Measurements from ENCODE around the gene TMEM225. TPM values are rescaled to one million over a fixed set of nuclear protein-coding genes. Genes with fewer than 3 reads are reported as not detected.

The TMEM225 gene
- total RNA-seq, 1 experiment from 2014 or later: not detected

- H3K4me3 Mint-ChIP-seq (ENCODE audit: unreplicated experiment): no peak overlapping the region
Measured at GRCh38 chr11:123841174-123841573, 44.3 kb downstream of the TMEM225 start.

DNA sequence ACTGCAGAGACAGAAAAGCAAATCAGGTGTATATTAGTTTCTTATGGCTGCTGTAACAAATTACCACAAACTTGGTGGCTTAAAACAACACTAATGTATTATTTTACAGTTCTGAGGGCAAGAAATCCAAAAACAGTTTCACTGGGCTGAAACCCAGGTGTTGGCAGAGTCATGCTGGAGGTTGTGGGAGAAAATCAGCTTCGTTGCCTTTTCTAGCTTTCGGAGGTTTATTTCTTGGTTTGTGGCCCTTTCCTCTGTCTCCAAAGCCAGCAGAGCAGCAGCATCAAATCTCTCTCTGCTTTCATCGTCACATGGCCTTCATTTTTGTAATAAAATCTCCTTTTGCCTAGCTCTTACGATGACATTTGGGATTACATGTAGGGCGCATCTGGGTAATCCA lies 46.3 kb downstream of the TMEM225 start:
- BruUV-seq (replicated peaks): no TSS peak
- Mint-ChIP-seq H3K27me3 (ENCODE audit: insufficient read depth, unreplicated experiment) (no peaks in the 10 kb centered on the region), H3K4me3 (ENCODE audit: unreplicated experiment) (no peak overlapping the region), H3K9me3 (ENCODE audit: unreplicated experiment) (no peaks in the 10 kb centered on the region), H3K27ac (ENCODE audit: low read depth, unreplicated experiment) (no peak overlapping the region), H3K4me1 (ENCODE audit: insufficient read depth, unreplicated experiment) (peaks cover 8% of the 10 kb centered on the region), H3K36me3 (ENCODE audit: insufficient read depth, unreplicated experiment) (no peaks in the 10 kb centered on the region)
- CTCF ChIA-PET: interaction anchor here (0.5 to 0.8 kb wide), 2 partner anchors 313 to 574 kb away, joined by 3 to 4 read pairs; no protein-coding TSS in a partner anchor
- intact Hi-C loops (cut with micrococcal nuclease): no loop called here
- POLR2A ChIA-PET: interaction anchor here (1.0 kb wide), 1 partner anchor 17 kb away, joined by 4 read pairs; no protein-coding TSS in a partner anchor
- TF ChIP-seq, protein P1, sequence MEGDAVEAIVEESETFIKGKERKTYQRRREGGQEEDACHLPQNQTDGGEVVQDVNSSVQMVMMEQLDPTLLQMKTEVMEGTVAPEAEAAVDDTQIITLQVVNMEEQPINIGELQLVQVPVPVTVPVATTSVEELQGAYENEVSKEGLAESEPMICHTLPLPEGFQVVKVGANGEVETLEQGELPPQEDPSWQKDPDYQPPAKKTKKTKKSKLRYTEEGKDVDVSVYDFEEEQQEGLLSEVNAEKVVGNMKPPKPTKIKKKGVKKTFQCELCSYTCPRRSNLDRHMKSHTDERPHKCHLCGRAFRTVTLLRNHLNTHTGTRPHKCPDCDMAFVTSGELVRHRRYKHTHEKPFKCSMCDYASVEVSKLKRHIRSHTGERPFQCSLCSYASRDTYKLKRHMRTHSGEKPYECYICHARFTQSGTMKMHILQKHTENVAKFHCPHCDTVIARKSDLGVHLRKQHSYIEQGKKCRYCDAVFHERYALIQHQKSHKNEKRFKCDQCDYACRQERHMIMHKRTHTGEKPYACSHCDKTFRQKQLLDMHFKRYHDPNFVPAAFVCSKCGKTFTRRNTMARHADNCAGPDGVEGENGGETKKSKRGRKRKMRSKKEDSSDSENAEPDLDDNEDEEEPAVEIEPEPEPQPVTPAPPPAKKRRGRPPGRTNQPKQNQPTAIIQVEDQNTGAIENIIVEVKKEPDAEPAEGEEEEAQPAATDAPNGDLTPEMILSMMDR (IDR thresholded peaks at IDR 0.05; ENCODE audit: unreplicated experiment): no peak
- no peak for DNase-seq (ENCODE audit: unreplicated experiment)

More at GRCh38 chr11:123841174-123841573, 44.3 kb downstream of the TMEM225 start:
- Mint-ChIP-seq H3K27me3 (ENCODE audit: insufficient read depth, unreplicated experiment) (no peaks in the 10 kb centered on the region), H3K27ac (ENCODE audit: low read depth, unreplicated experiment) (peak overlapping the region; percentile 39), H3K36me3 (ENCODE audit: insufficient read depth, unreplicated experiment) (no peaks in the 10 kb centered on the region), H3K4me1 (ENCODE audit: insufficient read depth, unreplicated experiment) (peaks cover 8% of the 10 kb centered on the region), H3K9me3 (ENCODE audit: unreplicated experiment) (no peaks in the 10 kb centered on the region)
- ChIA-PET POLR2A (no interaction called here), CTCF (no interaction called here)
- TF ChIP-seq, protein P1 (IDR thresholded peaks at IDR 0.05; ENCODE audit: unreplicated experiment): no peak
- intact Hi-C loops (cut with micrococcal nuclease): no loop called here
- no TSS peak for BruUV-seq (replicated peaks)
- DNase-seq (ENCODE audit: unreplicated experiment): no peak

GRCh38 chr11:123838659-123839058 lies 46.8 kb downstream of the TMEM225 start:
- Mint-ChIP-seq H3K4me3 (ENCODE audit: unreplicated experiment) (no peak overlapping the region), H3K9me3 (ENCODE audit: unreplicated experiment) (no peaks in the 10 kb centered on the region), H3K4me1 (ENCODE audit: insufficient read depth, unreplicated experiment) (peaks cover 8% of the 10 kb centered on the region), H3K36me3 (ENCODE audit: insufficient read depth, unreplicated experiment) (no peaks in the 10 kb centered on the region), H3K27me3 (ENCODE audit: insufficient read depth, unreplicated experiment) (no peaks in the 10 kb centered on the region), H3K27ac (ENCODE audit: low read depth, unreplicated experiment) (no peak overlapping the region)
- POLR2A ChIA-PET: interaction anchor here (1.2 kb wide), 1 partner anchor 17 kb away, joined by 3 read pairs; no protein-coding TSS in a partner anchor
- CTCF ChIA-PET: interaction anchor here (0.5 to 0.8 kb wide), 2 partner anchors 313 to 382 kb away, joined by 4 to 6 read pairs; no protein-coding TSS in a partner anchor
- TF ChIP-seq, protein P1 (IDR thresholded peaks at IDR 0.05; ENCODE audit: unreplicated experiment): no peak
- peak; percentile 17 for DNase-seq (ENCODE audit: unreplicated experiment)
- no TSS peak for BruUV-seq (replicated peaks)
- intact Hi-C loops (cut with micrococcal nuclease): no loop called here

GRCh38 chr11:123838199-123838598 lies 47.3 kb downstream of the TMEM225 start:
- BruUV-seq (replicated peaks): no TSS peak
- H3K36me3 Mint-ChIP-seq (ENCODE audit: insufficient read depth, unreplicated experiment): no peaks in the 10 kb centered on the region
- H3K9me3 Mint-ChIP-seq (ENCODE audit: unreplicated experiment): no peaks in the 10 kb centered on the region
- peaks cover 8% of the 10 kb centered on the region for H3K4me1 Mint-ChIP-seq (ENCODE audit: insufficient read depth, unreplicated experiment)
- TF ChIP-seq, protein P1 (IDR thresholded peaks at IDR 0.05; ENCODE audit: unreplicated experiment): no peak
- intact Hi-C loops (cut with micrococcal nuclease): no loop called here
- H3K27ac Mint-ChIP-seq (ENCODE audit: low read depth, unreplicated experiment): no peak overlapping the region
- POLR2A ChIA-PET: interaction anchor here (1.2 kb wide), 1 partner anchor 18 kb away, joined by 3 read pairs; no protein-coding TSS in a partner anchor
- CTCF ChIA-PET: interaction anchor here (0.5 kb wide), 1 partner anchor 383 kb away, joined by 6 read pairs; no protein-coding TSS in a partner anchor
- no peak overlapping the region for H3K4me3 Mint-ChIP-seq (ENCODE audit: unreplicated experiment)
- DNase-seq (ENCODE audit: unreplicated experiment): no peak
- H3K27me3 Mint-ChIP-seq (ENCODE audit: insufficient read depth, unreplicated experiment): no peaks in the 10 kb centered on the region
